IMR-90 (cell line): ENCODE measurements around the gene SPTLC1. TPM values are rescaled to one million over a fixed set of nuclear protein-coding genes. Genes with fewer than 3 reads are reported as not detected.

Experiments used
- ATAC-seq: fragments of 200-7000 bp; cut with Tn5 transposase; 2 replicates; pipeline ENCODE4 v1.9.1; 2020; ENCODE audit warnings: low read depth, mild to moderate bottlenecking, moderate library complexity
- BruUV-seq: library from RNA; stranded (reverse); fragments of 400-500 nt; replicated peaks from 2 replicates; lab custom pipeline; 2021; lab: Mats Ljungman, UMichigan
- CTCF ChIA-PET: fragments of 300-600 bp; formaldehyde crosslinking; extraction: SDS; loops from one replicate; lab custom pipeline; 2021; ENCODE audit warnings: antibody characterized with exemption; lab: Yijun Ruan, JAX
- POLR2A ChIA-PET: fragments of 300-600 bp; sonication (Branson Sonifier 250); formaldehyde crosslinking; loops from one replicate; lab custom pipeline; 2022; ENCODE audit warnings: antibody characterized with exemption; ENCODE audit not compliant: unreplicated experiment; lab: Charles Lee
- DNase-seq: peaks from one replicate; pipeline ENCODE4 v3.0.0; 2013
- H2AFZ ChIP-seq: replicated peaks from 2 replicates; pipeline ENCODE3; 2013; ENCODE audit warnings: low read length, mild to moderate bottlenecking; ENCODE audit not compliant: poor library complexity
- H2AK5ac ChIP-seq: 2 replicates; pipeline ENCODE4 v1.6.1; 2013; ENCODE audit warnings: low read depth, low read length, inconsistent platforms
- H2AK9ac ChIP-seq: replicated peaks from 2 replicates; pipeline ENCODE3; 2013; ENCODE audit warnings: mild to moderate bottlenecking, low read depth, low read length, moderate library complexity; ENCODE audit not compliant: poor library complexity
- H2BK120ac ChIP-seq: 2 replicates; pipeline ENCODE4 v1.6.1; 2013; ENCODE audit warnings: low read depth, low read length, inconsistent platforms
- H2BK15ac ChIP-seq: 3 replicates; pipeline ENCODE4 v1.6.1; 2013; ENCODE audit warnings: low read depth, low read length, inconsistent platforms
- H2BK20ac ChIP-seq: 2 replicates; pipeline ENCODE4 v1.6.1; 2013; ENCODE audit warnings: low read depth, mild to moderate bottlenecking, inconsistent platforms, low read length, moderate library complexity
- H2BK5ac ChIP-seq: 2 replicates; pipeline ENCODE4 v1.6.1; 2013; ENCODE audit warnings: mild to moderate bottlenecking, low read depth, low read length, inconsistent platforms; ENCODE audit not compliant: poor library complexity, severe bottlenecking
- H3K14ac ChIP-seq: replicated peaks from 2 replicates; pipeline ENCODE4 v1.6.1; 2013; ENCODE audit warnings: low read depth, low read length, inconsistent platforms
- H3K18ac ChIP-seq: 2 replicates; pipeline ENCODE4 v1.6.1; 2013; ENCODE audit warnings: low read depth, low read length, control low read depth
- H3K23ac ChIP-seq: 2 replicates; pipeline ENCODE4 v1.6.1; 2013; ENCODE audit warnings: low read depth, low read length, inconsistent platforms
- H3K27ac ChIP-seq: 2 replicates; pipeline ENCODE4 v1.5.1; 2013; ENCODE audit warnings: mild to moderate bottlenecking, control low read depth, low read length; ENCODE audit not compliant: insufficient read depth
- H3K27me3 ChIP-seq: 2 replicates; pipeline ENCODE4 v1.6.1; 2013; ENCODE audit warnings: low read length; ENCODE audit not compliant: control insufficient read depth, insufficient read depth
- H3K36me3 ChIP-seq: 2 replicates; pipeline ENCODE4 v1.6.1; 2013; ENCODE audit warnings: low read length, mixed read lengths; ENCODE audit not compliant: control insufficient read depth, insufficient read depth
- H3K4ac ChIP-seq: 2 replicates; pipeline ENCODE4 v1.6.1; 2013; ENCODE audit warnings: low read depth, low read length, inconsistent platforms
- H3K4me1 ChIP-seq: 2 replicates; pipeline ENCODE4 v1.6.1; 2013; ENCODE audit warnings: low read length, mixed read lengths; ENCODE audit not compliant: control insufficient read depth, insufficient read depth
- H3K4me2 ChIP-seq: 2 replicates; pipeline ENCODE4 v1.6.1; 2013; ENCODE audit warnings: low read depth, mild to moderate bottlenecking, control low read depth, low read length, moderate library complexity
- H3K4me3 ChIP-seq: 2 replicates; pipeline ENCODE4 v1.5.1; 2013; ENCODE audit warnings: low read depth, mild to moderate bottlenecking, control low read depth, low read length, moderate library complexity; ENCODE audit not compliant: insufficient read depth
- H3K56ac ChIP-seq: 2 replicates; pipeline ENCODE4 v1.6.1; 2013; ENCODE audit warnings: low read length, inconsistent platforms; ENCODE audit not compliant: insufficient read depth; ENCODE audit errors: extremely low read depth
- H3K79me1 ChIP-seq, 2 experiments: 2 replicates each; pipeline ENCODE4 v1.6.1; 2013; ENCODE audit warnings: low read length in 2 of 2, inconsistent platforms in 1 of 2, low read depth in 1 of 2
- H3K9ac ChIP-seq: 2 replicates; pipeline ENCODE4 v1.6.1; 2013; ENCODE audit warnings: low read depth, low read length, control low read depth
- H3K9me1 ChIP-seq: 2 replicates; pipeline ENCODE4 v1.6.1; 2013; ENCODE audit warnings: low read length, inconsistent platforms; ENCODE audit not compliant: insufficient read depth
- H3K9me3 ChIP-seq: 2 replicates; pipeline ENCODE4 v1.6.1; 2013; ENCODE audit warnings: low read length; ENCODE audit not compliant: control insufficient read depth, insufficient read depth
- H4K20me1 ChIP-seq: 2 replicates; pipeline ENCODE4 v1.6.1; 2013; ENCODE audit warnings: low read length, inconsistent platforms; ENCODE audit not compliant: insufficient read depth
- H4K5ac ChIP-seq: 2 replicates; pipeline ENCODE4 v1.6.1; 2013; ENCODE audit warnings: mild to moderate bottlenecking, low read depth, low read length, control low read depth
- H4K8ac ChIP-seq, 2 experiments: 2 replicates each; pipeline ENCODE4 v1.6.1; 2013; ENCODE audit warnings: low read depth in 2 of 2, low read length in 2 of 2, control low read depth in 1 of 2, inconsistent platforms in 1 of 2
- H4K91ac ChIP-seq: 2 replicates; pipeline ENCODE4 v1.6.1; 2013; ENCODE audit warnings: low read depth, low read length, inconsistent platforms; ENCODE audit not compliant: insufficient read depth
- BHLHE40 ChIP-seq: fragments of 150-350 bp; IDR thresholded peaks from 2 replicates; pipeline ENCODE4 v1.6.1; 2016; ENCODE audit warnings: mild to moderate bottlenecking, low read depth, low read length
- CEBPB ChIP-seq: IDR thresholded peaks from 2 replicates; pipeline ENCODE4 v1.6.1; 2012; ENCODE audit warnings: low read depth, low read length, improper control_type of control experiment
- CHD1 ChIP-seq: IDR thresholded peaks from 2 replicates; pipeline ENCODE4 v1.6.1; 2012; ENCODE audit warnings: low read depth, low read length, improper control_type of control experiment
- FOS ChIP-seq: fragments of 150-350 bp; IDR thresholded peaks from 2 replicates; pipeline ENCODE4 v1.6.1; 2016; ENCODE audit warnings: low read depth, low read length
- MXI1 ChIP-seq: IDR thresholded peaks from 2 replicates; pipeline ENCODE4 v1.6.1; 2012; ENCODE audit warnings: low read depth, mild to moderate bottlenecking, low read length, moderate library complexity, borderline replicate concordance
- NFE2L2 ChIP-seq: fragments of 150-350 bp; IDR thresholded peaks from 2 replicates; pipeline ENCODE4 v1.6.1; 2016; ENCODE audit warnings: low read depth, mild to moderate bottlenecking, low read length
- RAD21 ChIP-seq: IDR thresholded peaks from 2 replicates; pipeline ENCODE4 v1.6.1; 2012; ENCODE audit warnings: low read length, improper control_type of control experiment
- RCOR1 ChIP-seq: IDR thresholded peaks from 2 replicates; pipeline ENCODE4 v1.6.1; 2012; ENCODE audit warnings: mild to moderate bottlenecking, low read length, improper control_type of control experiment; ENCODE audit not compliant: insufficient replicate concordance
- RFX5 ChIP-seq: IDR thresholded peaks from 2 replicates; pipeline ENCODE4 v1.8.0; 2012; ENCODE audit warnings: low read depth, mild to moderate bottlenecking, low read length, moderate library complexity
- SMC3 ChIP-seq: fragments of 150-350 bp; IDR thresholded peaks from 2 replicates; pipeline ENCODE4 v1.6.1; 2016; ENCODE audit warnings: low read depth, mild to moderate bottlenecking, antibody characterized with exemption, low read length, moderate library complexity
- WGBS, 2 experiments: methylation state at CpG; one replicate each; pipeline versions ENCODE4 v1.1.5 to v1.1.7; 2013; ENCODE audit warnings: missing lambda C conversion rate in 2 of 2; ENCODE audit not compliant: insufficient read length in 1 of 2; ENCODE audit errors: extremely low coverage in 2 of 2; 5-methylcytosine and 5-hydroxymethylcytosine counted together
- dilution Hi-C: fragments of 300-500 bp; cut with HindIII; formaldehyde crosslinking; loops from one replicate; pipeline ENCODE4 v1.14.3; 2018; ENCODE audit warnings: low sequenced_read_pairs; ENCODE audit not compliant: unreplicated experiment
- in situ Hi-C: fragments of 300-500 bp; cut with MboI; formaldehyde crosslinking; loops from 3 replicates; pipeline ENCODE4 v1.14.3; 2019; ENCODE audit warnings: low sequenced_read_pairs, inconsistent platforms, mixed read lengths
- intact Hi-C: fragments of 100-400 bp; cut with micrococcal nuclease; formaldehyde crosslinking; loops from 2 replicates; pipeline ENCODE4 v1.10.0; 2022
- polyA plus RNA-seq, 3 experiments: library from polyadenylated mRNA; depleted of rRNA; stranded (reverse); fragments of >200 nt; gene quantifications; 2 replicates each; pipeline ENCODE4 v1.2.3, GENCODE V29; 2012; ENCODE audit warnings: low replicate concordance in 1 of 3
- total RNA-seq: library from RNA; depleted of rRNA; stranded (reverse); fragments of >200 nt; gene quantifications from 2 replicates; pipeline ENCODE4 v1.2.3, GENCODE V29; 2012
- TF ChIP-seq, protein P1 (sequence below): fragments of 150-350 bp; IDR thresholded peaks from 2 replicates; pipeline ENCODE4 v1.6.1; 2017; ENCODE audit warnings: mild to moderate bottlenecking, antibody characterized with exemption, low read length, low read depth
- TF ChIP-seq, protein P2 (sequence below): fragments of 150-350 bp; IDR thresholded peaks from 2 replicates; pipeline ENCODE4 v1.6.1; 2016; ENCODE audit warnings: low read depth, mild to moderate bottlenecking, low read length, moderate library complexity, borderline replicate concordance
- TF ChIP-seq, protein P3 (sequence below): conservative IDR thresholded peaks from 2 replicates; pipeline ENCODE4 v1.5.1; 2012; ENCODE audit warnings: mild to moderate bottlenecking, low read depth, low read length, improper control_type of control experiment

SPTLC1 gene
- total and polyA plus RNA-seq, 2 of the 4 experiments (the other 2 are of a cell fraction), result 65.7 to 92.7 TPM

DNA sequence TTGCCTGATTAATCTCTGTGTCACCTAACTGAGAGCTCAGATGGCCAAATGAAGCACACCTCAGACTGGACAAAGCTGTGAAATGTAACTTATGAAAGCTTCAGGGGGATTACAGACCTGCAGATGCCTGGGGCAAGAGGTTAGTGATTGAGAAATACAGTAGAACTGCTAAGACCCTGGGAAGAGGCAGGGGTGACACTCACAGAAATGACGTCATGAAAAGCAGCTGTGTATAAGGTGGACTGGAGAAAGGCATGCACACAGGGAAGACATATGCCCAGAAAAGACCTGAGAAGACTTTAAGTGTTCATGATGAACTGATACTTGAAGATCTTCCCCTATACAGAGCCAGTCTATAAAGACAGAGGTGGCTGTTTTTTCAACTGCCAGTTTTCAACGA is 49.3 kb upstream of the SPTLC1 start:
- ChIA-PET POLR2A (no interaction called here), CTCF (interaction anchor here (1.2 kb wide), 1 partner anchor 78 kb away, joined by 4 read pairs; no protein-coding TSS in a partner anchor)
- Histone ChIP-seq H2AK9ac (no peak overlapping the region), H3K4me2 (no peak overlapping the region), H3K14ac (no peak overlapping the region), H4K91ac (no peak overlapping the region; the same call in 1 of the 2 replicates), H2BK15ac (no peak overlapping the region; the same call in 2 of the 3 replicates), H3K9me3 (peaks cover 15% of the 10 kb centered on the region), H3K9me1 (0 out of 2 replicates have a peak, but pooled peaks cover 6% of the 10 kb centered on the region), H2BK5ac (no peak overlapping the region), H4K8ac (peak overlapping the region in 1 of 2 experiments; percentile 48; a peak in 1 of 4 replicates), H3K9ac (no peak overlapping the region), H2BK120ac (peak overlapping the region; percentile 60; the same call in 1 of the 2 replicates), H3K36me3 (peaks cover 2% of the 10 kb centered on the region; the same call in 1 of the 2 replicates), H3K27ac (no peak overlapping the region), H3K4me1 (peaks cover 6% of the 10 kb centered on the region), H3K4me3 (no peak overlapping the region), H3K18ac (peak overlapping the region; percentile 54; the same call in 1 of the 2 replicates), H2BK20ac (0 out of 2 replicates have a peak overlapping the region, but pooled peaks have one; percentile 33), H3K4ac (peak overlapping the region; percentile 5; the same call in 1 of the 2 replicates), H3K23ac (peak overlapping the region; percentile 29; the same call in 1 of the 2 replicates), H2AK5ac (no peak overlapping the region; the same call in 1 of the 2 replicates), H3K27me3 (no peaks in the 10 kb centered on the region), H4K5ac (peak overlapping the region; percentile 59), H3K79me1 (no peaks in the 10 kb centered on the region), H3K56ac (no peak overlapping the region), H4K20me1 (no peaks in the 10 kb centered on the region), H2AFZ (no peak overlapping the region)
- in situ Hi-C loops (no loop called here), dilution Hi-C loops (no loop called here), intact Hi-C loops (no loop called here)
- ATAC-seq (no peak), DNase-seq (peak; percentile 30)
- no peak for TF ChIP-seq CHD1
- TF ChIP-seq, protein P1, sequence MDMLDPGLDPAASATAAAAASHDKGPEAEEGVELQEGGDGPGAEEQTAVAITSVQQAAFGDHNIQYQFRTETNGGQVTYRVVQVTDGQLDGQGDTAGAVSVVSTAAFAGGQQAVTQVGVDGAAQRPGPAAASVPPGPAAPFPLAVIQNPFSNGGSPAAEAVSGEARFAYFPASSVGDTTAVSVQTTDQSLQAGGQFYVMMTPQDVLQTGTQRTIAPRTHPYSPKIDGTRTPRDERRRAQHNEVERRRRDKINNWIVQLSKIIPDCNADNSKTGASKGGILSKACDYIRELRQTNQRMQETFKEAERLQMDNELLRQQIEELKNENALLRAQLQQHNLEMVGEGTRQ, result no peak
- no peak for TF ChIP-seq RCOR1
- TF ChIP-seq BHLHE40, result no peak
- TF ChIP-seq FOS, result no peak
- TF ChIP-seq RAD21, result no peak
- no peak for TF ChIP-seq NFE2L2
- TF ChIP-seq, protein P2, sequence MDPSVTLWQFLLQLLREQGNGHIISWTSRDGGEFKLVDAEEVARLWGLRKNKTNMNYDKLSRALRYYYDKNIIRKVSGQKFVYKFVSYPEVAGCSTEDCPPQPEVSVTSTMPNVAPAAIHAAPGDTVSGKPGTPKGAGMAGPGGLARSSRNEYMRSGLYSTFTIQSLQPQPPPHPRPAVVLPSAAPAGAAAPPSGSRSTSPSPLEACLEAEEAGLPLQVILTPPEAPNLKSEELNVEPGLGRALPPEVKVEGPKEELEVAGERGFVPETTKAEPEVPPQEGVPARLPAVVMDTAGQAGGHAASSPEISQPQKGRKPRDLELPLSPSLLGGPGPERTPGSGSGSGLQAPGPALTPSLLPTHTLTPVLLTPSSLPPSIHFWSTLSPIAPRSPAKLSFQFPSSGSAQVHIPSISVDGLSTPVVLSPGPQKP, result no peak
- TF ChIP-seq SMC3, result no peak
- TF ChIP-seq MXI1, result no peak
- TF ChIP-seq RFX5, result no peak
- TF ChIP-seq CEBPB, result no peak
- TF ChIP-seq, protein P3, sequence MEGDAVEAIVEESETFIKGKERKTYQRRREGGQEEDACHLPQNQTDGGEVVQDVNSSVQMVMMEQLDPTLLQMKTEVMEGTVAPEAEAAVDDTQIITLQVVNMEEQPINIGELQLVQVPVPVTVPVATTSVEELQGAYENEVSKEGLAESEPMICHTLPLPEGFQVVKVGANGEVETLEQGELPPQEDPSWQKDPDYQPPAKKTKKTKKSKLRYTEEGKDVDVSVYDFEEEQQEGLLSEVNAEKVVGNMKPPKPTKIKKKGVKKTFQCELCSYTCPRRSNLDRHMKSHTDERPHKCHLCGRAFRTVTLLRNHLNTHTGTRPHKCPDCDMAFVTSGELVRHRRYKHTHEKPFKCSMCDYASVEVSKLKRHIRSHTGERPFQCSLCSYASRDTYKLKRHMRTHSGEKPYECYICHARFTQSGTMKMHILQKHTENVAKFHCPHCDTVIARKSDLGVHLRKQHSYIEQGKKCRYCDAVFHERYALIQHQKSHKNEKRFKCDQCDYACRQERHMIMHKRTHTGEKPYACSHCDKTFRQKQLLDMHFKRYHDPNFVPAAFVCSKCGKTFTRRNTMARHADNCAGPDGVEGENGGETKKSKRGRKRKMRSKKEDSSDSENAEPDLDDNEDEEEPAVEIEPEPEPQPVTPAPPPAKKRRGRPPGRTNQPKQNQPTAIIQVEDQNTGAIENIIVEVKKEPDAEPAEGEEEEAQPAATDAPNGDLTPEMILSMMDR, result no peak
- no TSS peak for BruUV-seq
- WGBS, 2 experiments, result no CpG with 5 or more reads among the region's 2 CpGs
